WTC11 (cell line): ENCODE data around the gene UNC50. TPM values are rescaled to one million over a fixed set of nuclear protein-coding genes. Genes with fewer than 3 reads are reported as not detected.

Experiments
- ATAC-seq: fragments of 200-7000 bp; cut with Tn5 transposase; 2 replicates; pipeline ENCODE4 v1.10.0; 2021; ENCODE audit warnings: mild to moderate bottlenecking, moderate library complexity
- CTCF ChIA-PET: fragments of 300-600 bp; sonication (Branson Sonifier 250); formaldehyde crosslinking; loops from one replicate; lab custom pipeline; 2021; ENCODE audit warnings: antibody characterized with exemption; lab: Charles Lee
- POLR2A ChIA-PET: fragments of 350-600 bp; sonication (Branson Sonifier 250); formaldehyde crosslinking; loops from one replicate; lab custom pipeline; 2021; ENCODE audit warnings: antibody characterized with exemption; lab: Charles Lee
- DNase-seq: peaks from one replicate; pipeline ENCODE4 v3.0.0; 2021; ENCODE audit warnings: low spot score
- H3K27ac Mint-ChIP-seq: 2 replicates; pipeline ENCODE4 v1.8.0; 2021; ENCODE audit warnings: mixed read lengths
- H3K27me3 Mint-ChIP-seq: 2 replicates; pipeline ENCODE4 v1.8.0; 2021; ENCODE audit warnings: low read depth, mild to moderate bottlenecking, moderate library complexity, mixed read lengths
- H3K36me3 Mint-ChIP-seq: 2 replicates; pipeline ENCODE4 v1.8.0; 2021; ENCODE audit warnings: mixed read lengths
- H3K4me1 Mint-ChIP-seq: 2 replicates; pipeline ENCODE4 v1.8.0; 2022; ENCODE audit warnings: mixed read lengths
- H3K4me3 Mint-ChIP-seq: 2 replicates; pipeline ENCODE4 v1.8.0; 2021; ENCODE audit warnings: mild to moderate bottlenecking, moderate library complexity, mixed read lengths
- H3K9me3 Mint-ChIP-seq: 2 replicates; pipeline ENCODE4 v1.8.0; 2021; ENCODE audit warnings: mixed read lengths
- ESRRA ChIP-seq: sonication (generic); formaldehyde crosslinking; IDR thresholded peaks from 2 replicates; pipeline ENCODE4 v1.8.1; 2022; ENCODE audit warnings: mild to moderate bottlenecking, missing genetic modification reagents, borderline replicate concordance
- GRHL2 ChIP-seq: fragments of 250-450 bp; sonication (Bioruptor Pico); IDR thresholded peaks from 2 replicates; pipeline ENCODE4 v1.8.0; 2022; ENCODE audit warnings: mild to moderate bottlenecking, moderate library complexity; ENCODE audit not compliant: insufficient replicate concordance, severe bottlenecking
- GTF2I ChIP-seq: fragments of 250-450 bp; sonication (Bioruptor Pico); conservative IDR thresholded peaks from 2 replicates; pipeline ENCODE4 v1.4.0; 2021; ENCODE audit warnings: mild to moderate bottlenecking
- JUN ChIP-seq: sonication (generic); formaldehyde crosslinking; IDR thresholded peaks from 2 replicates; pipeline ENCODE4 v1.8.0; 2023; ENCODE audit warnings: mild to moderate bottlenecking, missing genetic modification reagents
- MXD4 ChIP-seq: fragments of 250-450 bp; sonication (Bioruptor Pico); IDR thresholded peaks from 2 replicates; pipeline ENCODE4 v1.8.0; 2021; ENCODE audit warnings: mild to moderate bottlenecking, moderate library complexity, borderline replicate concordance
- NFE2L1 ChIP-seq: sonication (generic); formaldehyde crosslinking; IDR thresholded peaks from 2 replicates; pipeline ENCODE4 v1.8.1; 2023; ENCODE audit warnings: missing genetic modification reagents
- SMAD3 ChIP-seq: sonication (generic); formaldehyde crosslinking; IDR thresholded peaks from 2 replicates; pipeline ENCODE4 v1.8.0; 2022; ENCODE audit warnings: missing genetic modification reagents, mild to moderate bottlenecking, borderline replicate concordance
- ZNF219 ChIP-seq: sonication (generic); formaldehyde crosslinking; IDR thresholded peaks from 2 replicates; pipeline ENCODE4 v1.8.0; 2023; ENCODE audit warnings: missing genetic modification reagents, mild to moderate bottlenecking, borderline replicate concordance
- ZNF423 ChIP-seq: fragments of 250-450 bp; sonication (Bioruptor Pico); IDR thresholded peaks from 2 replicates; pipeline ENCODE4 v2.1.2; 2022; ENCODE audit warnings: mild to moderate bottlenecking, moderate library complexity
- ZNF671 ChIP-seq: fragments of 250-450 bp; sonication (Bioruptor Pico); IDR thresholded peaks from 2 replicates; pipeline ENCODE4 v1.8.0; 2021; ENCODE audit warnings: mild to moderate bottlenecking
- total RNA-seq: library from RNA; stranded (reverse); gene quantifications from 3 replicates; pipeline ENCODE4 v1.2.3, GENCODE V29; 2021
- TF ChIP-seq, protein P1 (sequence below): sonication (generic); formaldehyde crosslinking; conservative IDR thresholded peaks from 2 replicates; pipeline ENCODE4 v1.8.1; 2023; ENCODE audit warnings: mild to moderate bottlenecking, low read depth, missing genetic modification reagents, moderate library complexity
- TF ChIP-seq, protein P2 (sequence below): fragments of 250-450 bp; sonication (Bioruptor Pico); IDR thresholded peaks from 2 replicates; pipeline ENCODE4 v1.9.0; 2021; ENCODE audit warnings: mild to moderate bottlenecking
- TF ChIP-seq, protein P3 (sequence below): sonication (generic); formaldehyde crosslinking; IDR thresholded peaks from 2 replicates; pipeline ENCODE4 v1.8.0; 2023; ENCODE audit warnings: missing genetic modification reagents, mild to moderate bottlenecking, borderline replicate concordance
- TF ChIP-seq, protein P4 (sequence below): fragments of 250-450 bp; sonication (Bioruptor Pico); IDR thresholded peaks from 2 replicates; pipeline ENCODE4 v2.1.2; 2022; ENCODE audit warnings: mild to moderate bottlenecking, moderate library complexity
- TF ChIP-seq, protein P5 (sequence below): fragments of 250-450 bp; sonication (Bioruptor Pico); conservative IDR thresholded peaks from 2 replicates; pipeline ENCODE4 v1.9.0; 2021; ENCODE audit warnings: mild to moderate bottlenecking
- TF ChIP-seq, protein P6 (sequence below): sonication (generic); formaldehyde crosslinking; IDR thresholded peaks from 2 replicates; pipeline ENCODE4 v1.8.0; 2022; ENCODE audit warnings: missing genetic modification reagents

UNC50 gene
- total RNA-seq, 1 experiment from 2014 or later: 26.7 TPM

DNA sequence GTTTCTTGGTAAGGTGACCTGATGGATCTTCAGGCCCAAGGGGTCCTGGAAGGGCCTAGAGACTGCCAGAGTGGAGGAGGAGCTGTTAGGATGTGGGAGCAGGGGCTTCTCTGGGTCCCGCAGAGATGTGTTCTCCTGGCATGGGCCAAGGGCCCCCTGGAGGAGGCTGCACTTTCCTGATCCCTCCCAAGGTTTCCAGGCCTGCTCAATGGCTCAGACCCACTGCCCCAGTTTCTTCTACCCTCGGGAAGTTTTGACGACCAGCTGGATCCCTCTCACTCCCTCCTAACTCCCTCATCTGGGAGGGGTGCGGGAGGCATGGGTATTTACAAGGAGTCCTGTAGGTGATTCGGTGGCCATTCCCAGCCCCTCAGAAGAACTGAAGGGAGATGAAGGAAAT is 36.2 kb upstream of the UNC50 start (continued):
- TF ChIP-seq, protein P1, sequence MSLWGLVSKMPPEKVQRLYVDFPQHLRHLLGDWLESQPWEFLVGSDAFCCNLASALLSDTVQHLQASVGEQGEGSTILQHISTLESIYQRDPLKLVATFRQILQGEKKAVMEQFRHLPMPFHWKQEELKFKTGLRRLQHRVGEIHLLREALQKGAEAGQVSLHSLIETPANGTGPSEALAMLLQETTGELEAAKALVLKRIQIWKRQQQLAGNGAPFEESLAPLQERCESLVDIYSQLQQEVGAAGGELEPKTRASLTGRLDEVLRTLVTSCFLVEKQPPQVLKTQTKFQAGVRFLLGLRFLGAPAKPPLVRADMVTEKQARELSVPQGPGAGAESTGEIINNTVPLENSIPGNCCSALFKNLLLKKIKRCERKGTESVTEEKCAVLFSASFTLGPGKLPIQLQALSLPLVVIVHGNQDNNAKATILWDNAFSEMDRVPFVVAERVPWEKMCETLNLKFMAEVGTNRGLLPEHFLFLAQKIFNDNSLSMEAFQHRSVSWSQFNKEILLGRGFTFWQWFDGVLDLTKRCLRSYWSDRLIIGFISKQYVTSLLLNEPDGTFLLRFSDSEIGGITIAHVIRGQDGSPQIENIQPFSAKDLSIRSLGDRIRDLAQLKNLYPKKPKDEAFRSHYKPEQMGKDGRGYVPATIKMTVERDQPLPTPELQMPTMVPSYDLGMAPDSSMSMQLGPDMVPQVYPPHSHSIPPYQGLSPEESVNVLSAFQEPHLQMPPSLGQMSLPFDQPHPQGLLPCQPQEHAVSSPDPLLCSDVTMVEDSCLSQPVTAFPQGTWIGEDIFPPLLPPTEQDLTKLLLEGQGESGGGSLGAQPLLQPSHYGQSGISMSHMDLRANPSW: no peak
- TF ChIP-seq ZNF671 (CRISPR knock-in tag): no peak
- TF ChIP-seq SMAD3: no peak
- TF ChIP-seq ESRRA (CRISPR knock-in tag): no peak
- TF ChIP-seq ZNF423 (CRISPR knock-in tag): no peak
- no peak for TF ChIP-seq MXD4 (CRISPR knock-in tag)
- TF ChIP-seq, protein P2, sequence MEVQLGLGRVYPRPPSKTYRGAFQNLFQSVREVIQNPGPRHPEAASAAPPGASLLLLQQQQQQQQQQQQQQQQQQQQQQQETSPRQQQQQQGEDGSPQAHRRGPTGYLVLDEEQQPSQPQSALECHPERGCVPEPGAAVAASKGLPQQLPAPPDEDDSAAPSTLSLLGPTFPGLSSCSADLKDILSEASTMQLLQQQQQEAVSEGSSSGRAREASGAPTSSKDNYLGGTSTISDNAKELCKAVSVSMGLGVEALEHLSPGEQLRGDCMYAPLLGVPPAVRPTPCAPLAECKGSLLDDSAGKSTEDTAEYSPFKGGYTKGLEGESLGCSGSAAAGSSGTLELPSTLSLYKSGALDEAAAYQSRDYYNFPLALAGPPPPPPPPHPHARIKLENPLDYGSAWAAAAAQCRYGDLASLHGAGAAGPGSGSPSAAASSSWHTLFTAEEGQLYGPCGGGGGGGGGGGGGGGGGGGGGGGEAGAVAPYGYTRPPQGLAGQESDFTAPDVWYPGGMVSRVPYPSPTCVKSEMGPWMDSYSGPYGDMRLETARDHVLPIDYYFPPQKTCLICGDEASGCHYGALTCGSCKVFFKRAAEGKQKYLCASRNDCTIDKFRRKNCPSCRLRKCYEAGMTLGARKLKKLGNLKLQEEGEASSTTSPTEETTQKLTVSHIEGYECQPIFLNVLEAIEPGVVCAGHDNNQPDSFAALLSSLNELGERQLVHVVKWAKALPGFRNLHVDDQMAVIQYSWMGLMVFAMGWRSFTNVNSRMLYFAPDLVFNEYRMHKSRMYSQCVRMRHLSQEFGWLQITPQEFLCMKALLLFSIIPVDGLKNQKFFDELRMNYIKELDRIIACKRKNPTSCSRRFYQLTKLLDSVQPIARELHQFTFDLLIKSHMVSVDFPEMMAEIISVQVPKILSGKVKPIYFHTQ (CRISPR knock-in tag): no peak
- TF ChIP-seq NFE2L1 (CRISPR knock-in tag): no peak
- TF ChIP-seq, protein P3, sequence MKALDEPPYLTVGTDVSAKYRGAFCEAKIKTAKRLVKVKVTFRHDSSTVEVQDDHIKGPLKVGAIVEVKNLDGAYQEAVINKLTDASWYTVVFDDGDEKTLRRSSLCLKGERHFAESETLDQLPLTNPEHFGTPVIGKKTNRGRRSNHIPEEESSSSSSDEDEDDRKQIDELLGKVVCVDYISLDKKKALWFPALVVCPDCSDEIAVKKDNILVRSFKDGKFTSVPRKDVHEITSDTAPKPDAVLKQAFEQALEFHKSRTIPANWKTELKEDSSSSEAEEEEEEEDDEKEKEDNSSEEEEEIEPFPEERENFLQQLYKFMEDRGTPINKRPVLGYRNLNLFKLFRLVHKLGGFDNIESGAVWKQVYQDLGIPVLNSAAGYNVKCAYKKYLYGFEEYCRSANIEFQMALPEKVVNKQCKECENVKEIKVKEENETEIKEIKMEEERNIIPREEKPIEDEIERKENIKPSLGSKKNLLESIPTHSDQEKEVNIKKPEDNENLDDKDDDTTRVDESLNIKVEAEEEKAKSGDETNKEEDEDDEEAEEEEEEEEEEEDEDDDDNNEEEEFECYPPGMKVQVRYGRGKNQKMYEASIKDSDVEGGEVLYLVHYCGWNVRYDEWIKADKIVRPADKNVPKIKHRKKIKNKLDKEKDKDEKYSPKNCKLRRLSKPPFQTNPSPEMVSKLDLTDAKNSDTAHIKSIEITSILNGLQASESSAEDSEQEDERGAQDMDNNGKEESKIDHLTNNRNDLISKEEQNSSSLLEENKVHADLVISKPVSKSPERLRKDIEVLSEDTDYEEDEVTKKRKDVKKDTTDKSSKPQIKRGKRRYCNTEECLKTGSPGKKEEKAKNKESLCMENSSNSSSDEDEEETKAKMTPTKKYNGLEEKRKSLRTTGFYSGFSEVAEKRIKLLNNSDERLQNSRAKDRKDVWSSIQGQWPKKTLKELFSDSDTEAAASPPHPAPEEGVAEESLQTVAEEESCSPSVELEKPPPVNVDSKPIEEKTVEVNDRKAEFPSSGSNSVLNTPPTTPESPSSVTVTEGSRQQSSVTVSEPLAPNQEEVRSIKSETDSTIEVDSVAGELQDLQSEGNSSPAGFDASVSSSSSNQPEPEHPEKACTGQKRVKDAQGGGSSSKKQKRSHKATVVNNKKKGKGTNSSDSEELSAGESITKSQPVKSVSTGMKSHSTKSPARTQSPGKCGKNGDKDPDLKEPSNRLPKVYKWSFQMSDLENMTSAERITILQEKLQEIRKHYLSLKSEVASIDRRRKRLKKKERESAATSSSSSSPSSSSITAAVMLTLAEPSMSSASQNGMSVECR: no peak

DNA sequence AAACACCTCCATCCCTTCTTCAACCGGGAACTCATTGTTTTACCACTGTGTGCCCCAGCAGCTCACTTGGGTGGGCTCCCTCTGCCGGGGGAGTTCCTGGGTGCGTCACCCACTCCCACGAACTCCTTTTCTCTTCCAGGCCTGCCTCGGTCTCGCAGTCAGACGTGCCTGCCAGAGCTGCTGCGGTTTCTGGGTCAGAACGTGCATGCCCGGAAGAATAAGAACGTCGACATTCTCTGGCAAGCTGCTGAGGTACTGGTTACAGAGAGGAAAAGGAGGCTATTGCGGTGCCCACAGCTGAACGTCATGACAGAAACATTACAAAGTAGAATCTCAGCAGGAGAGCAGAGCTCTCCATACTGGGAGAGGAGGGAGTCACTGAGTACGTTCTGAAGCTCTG is 35.7 kb upstream of the UNC50 start:
- Mint-ChIP-seq H3K4me1 (no peaks in the 10 kb centered on the region), H3K36me3 (peaks cover 29% of the 10 kb centered on the region), H3K27me3 (no peaks in the 10 kb centered on the region), H3K4me3 (no peak overlapping the region), H3K27ac (no peak overlapping the region), H3K9me3 (no peaks in the 10 kb centered on the region)
- ATAC-seq (no peak), DNase-seq (no peak)
- POLR2A ChIA-PET: interaction anchor here (0.6 kb wide), 1 partner anchor 128 kb away, joined by 5 read pairs; no protein-coding TSS in a partner anchor
- CTCF ChIA-PET: no interaction called here
- TF ChIP-seq, protein P4, sequence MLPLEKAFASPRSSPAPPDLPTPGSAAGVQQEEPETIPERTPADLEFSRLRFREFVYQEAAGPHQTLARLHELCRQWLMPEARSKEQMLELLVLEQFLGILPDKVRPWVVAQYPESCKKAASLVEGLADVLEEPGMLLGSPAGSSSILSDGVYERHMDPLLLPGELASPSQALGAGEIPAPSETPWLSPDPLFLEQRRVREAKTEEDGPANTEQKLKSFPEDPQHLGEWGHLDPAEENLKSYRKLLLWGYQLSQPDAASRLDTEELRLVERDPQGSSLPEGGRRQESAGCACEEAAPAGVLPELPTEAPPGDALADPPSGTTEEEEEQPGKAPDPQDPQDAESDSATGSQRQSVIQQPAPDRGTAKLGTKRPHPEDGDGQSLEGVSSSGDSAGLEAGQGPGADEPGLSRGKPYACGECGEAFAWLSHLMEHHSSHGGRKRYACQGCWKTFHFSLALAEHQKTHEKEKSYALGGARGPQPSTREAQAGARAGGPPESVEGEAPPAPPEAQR (CRISPR knock-in tag): no peak
- TF ChIP-seq, protein P5, sequence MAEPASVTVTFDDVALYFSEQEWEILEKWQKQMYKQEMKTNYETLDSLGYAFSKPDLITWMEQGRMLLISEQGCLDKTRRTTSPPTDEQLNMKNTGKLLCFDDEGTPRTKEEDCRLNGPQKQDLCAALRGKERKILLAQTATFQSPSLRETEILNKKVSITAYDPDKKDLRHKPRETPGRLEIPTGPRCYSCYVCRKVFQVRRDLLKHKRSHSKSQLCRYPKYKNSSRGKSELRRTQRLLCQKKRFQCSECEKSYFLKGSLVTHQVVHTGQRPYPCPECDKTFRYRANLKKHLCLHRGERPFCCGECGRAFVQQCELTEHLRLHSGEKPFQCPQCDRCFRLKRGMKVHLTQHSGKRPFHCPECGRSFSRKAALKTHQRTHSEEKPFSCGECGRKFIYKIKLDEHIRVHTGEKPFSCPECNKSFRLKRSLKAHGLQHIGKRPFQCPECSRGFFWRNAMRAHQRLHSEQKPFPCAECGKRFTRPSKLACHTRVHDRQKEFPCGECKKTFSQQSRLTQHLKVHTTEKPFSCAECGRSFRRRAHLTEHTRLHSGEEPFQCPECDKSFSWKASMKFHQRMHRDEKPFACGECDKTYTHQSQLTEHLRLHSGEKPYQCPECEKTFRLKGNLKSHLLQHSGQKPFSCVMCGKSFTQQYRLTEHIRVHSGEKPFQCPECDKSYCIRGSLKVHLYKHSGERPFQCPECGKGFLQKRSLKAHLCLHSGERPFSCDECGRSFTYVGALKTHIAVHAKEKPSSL: no peak
- TF ChIP-seq ZNF219 (CRISPR knock-in tag): no peak
- TF ChIP-seq GRHL2 (CRISPR knock-in tag): no peak
- no peak for TF ChIP-seq GTF2I
- TF ChIP-seq JUN (CRISPR knock-in tag): no peak
- TF ChIP-seq, protein P6, sequence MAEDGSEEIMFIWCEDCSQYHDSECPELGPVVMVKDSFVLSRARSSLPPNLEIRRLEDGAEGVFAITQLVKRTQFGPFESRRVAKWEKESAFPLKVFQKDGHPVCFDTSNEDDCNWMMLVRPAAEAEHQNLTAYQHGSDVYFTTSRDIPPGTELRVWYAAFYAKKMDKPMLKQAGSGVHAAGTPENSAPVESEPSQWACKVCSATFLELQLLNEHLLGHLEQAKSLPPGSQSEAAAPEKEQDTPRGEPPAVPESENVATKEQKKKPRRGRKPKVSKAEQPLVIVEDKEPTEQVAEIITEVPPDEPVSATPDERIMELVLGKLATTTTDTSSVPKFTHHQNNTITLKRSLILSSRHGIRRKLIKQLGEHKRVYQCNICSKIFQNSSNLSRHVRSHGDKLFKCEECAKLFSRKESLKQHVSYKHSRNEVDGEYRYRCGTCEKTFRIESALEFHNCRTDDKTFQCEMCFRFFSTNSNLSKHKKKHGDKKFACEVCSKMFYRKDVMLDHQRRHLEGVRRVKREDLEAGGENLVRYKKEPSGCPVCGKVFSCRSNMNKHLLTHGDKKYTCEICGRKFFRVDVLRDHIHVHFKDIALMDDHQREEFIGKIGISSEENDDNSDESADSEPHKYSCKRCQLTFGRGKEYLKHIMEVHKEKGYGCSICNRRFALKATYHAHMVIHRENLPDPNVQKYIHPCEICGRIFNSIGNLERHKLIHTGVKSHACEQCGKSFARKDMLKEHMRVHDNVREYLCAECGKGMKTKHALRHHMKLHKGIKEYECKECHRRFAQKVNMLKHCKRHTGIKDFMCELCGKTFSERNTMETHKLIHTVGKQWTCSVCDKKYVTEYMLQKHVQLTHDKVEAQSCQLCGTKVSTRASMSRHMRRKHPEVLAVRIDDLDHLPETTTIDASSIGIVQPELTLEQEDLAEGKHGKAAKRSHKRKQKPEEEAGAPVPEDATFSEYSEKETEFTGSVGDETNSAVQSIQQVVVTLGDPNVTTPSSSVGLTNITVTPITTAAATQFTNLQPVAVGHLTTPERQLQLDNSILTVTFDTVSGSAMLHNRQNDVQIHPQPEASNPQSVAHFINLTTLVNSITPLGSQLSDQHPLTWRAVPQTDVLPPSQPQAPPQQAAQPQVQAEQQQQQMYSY (CRISPR knock-in tag): no peak
